ENCODE measurements around the gene MYH6. TPM values are rescaled to one million over a fixed set of nuclear protein-coding genes. Genes with fewer than 3 reads are reported as not detected.
"Not testable (repeated sequence)": the region's sequence is repeated elsewhere in the genome, so short reads cannot be mapped to it uniquely, and the experiment has no call there.

Gene MYH6
- total and polyA plus RNA-seq, 4 donors, result 0.05 to 0.17 (median 0.06) TPM; not detected in 1

GRCh38 chr14:23421594-23421993 lies 13.5 kb upstream of the MYH6 start:
- no peak overlapping the region for H3K9ac ChIP-seq (ENCODE audit: low read depth in 1 of 2, low read length in 2 of 2)
- H3K4me1 ChIP-seq (ENCODE audit: control insufficient read depth in 4 of 4, insufficient read depth in 4 of 4, low read length in 3 of 4), result no peaks in the 10 kb centered on the region
- no peaks in the 10 kb centered on the region for H3K9me3 ChIP-seq (ENCODE audit: control insufficient read depth in 4 of 4, low read length in 3 of 4)
- no peak overlapping the region for H3K27ac ChIP-seq (ENCODE audit: low read depth in 1 of 2, low read length in 2 of 2)
- H3K27me3 ChIP-seq (ENCODE audit: control insufficient read depth in 4 of 4, insufficient read depth in 4 of 4, low read length in 3 of 4), result peaks cover 0 to 4% (median 0%) of the 10 kb centered on the region in 4 donors
- H3K4me3 ChIP-seq (ENCODE audit: low read depth in 1 of 3, low read length in 3 of 3), result no peak overlapping the region
- TF ChIP-seq SP1 (IDR thresholded peaks at IDR 0.05) (no peak), RXRA (IDR thresholded peaks at IDR 0.05) (no peak), YY1 (IDR thresholded peaks at IDR 0.05) (no peak), HNF4G (IDR thresholded peaks at IDR 0.05) (no peak), FOXA1 (IDR thresholded peaks at IDR 0.05) (no peak), RAD21 (IDR thresholded peaks at IDR 0.05) (no peak), TAF1 (conservative IDR thresholded peaks at IDR 0.05) (no peak), ZBTB33 (IDR thresholded peaks at IDR 0.05) (no peak), GABPA (IDR thresholded peaks at IDR 0.05 in 1 of 2, conservative IDR thresholded peaks at IDR 0.05 in 1 of 2) (no peak), FOXA2 (IDR thresholded peaks at IDR 0.05) (no peak), NR2F2 (IDR thresholded peaks at IDR 0.05) (no peak), REST (IDR thresholded peaks at IDR 0.05) (no peak), JUND (IDR thresholded peaks at IDR 0.05) (no peak), ATF3 (IDR thresholded peaks at IDR 0.05) (no peak), CTCF (IDR thresholded peaks at IDR 0.05; ENCODE audit: low read depth, low read length, missing input control) (no peak), EGR1 (IDR thresholded peaks at IDR 0.05; ENCODE audit: low read depth in 2 of 2) (no peak), MAX (IDR thresholded peaks at IDR 0.05) (no peak), HNF4A (conservative IDR thresholded peaks at IDR 0.05) (no peak)
- no peaks in the 10 kb centered on the region for H3K36me3 ChIP-seq (ENCODE audit: control insufficient read depth in 4 of 4, insufficient read depth in 3 of 4, low read depth in 1 of 4, low read length in 3 of 4)
- DNase-seq (ENCODE audit: low spot score), result no peak

- not testable (repeated sequence) for DNase-seq (ENCODE audit: low spot score); H3K27me3 ChIP-seq (ENCODE audit: control insufficient read depth in 4 of 4, insufficient read depth in 4 of 4, low read length in 3 of 4); H3K4me1 ChIP-seq (ENCODE audit: control insufficient read depth in 4 of 4, insufficient read depth in 4 of 4, low read length in 3 of 4); H3K4me3 ChIP-seq (ENCODE audit: low read depth in 1 of 3, low read length in 3 of 3); H3K9ac ChIP-seq (ENCODE audit: low read depth in 1 of 2, low read length in 2 of 2); H3K36me3 ChIP-seq (ENCODE audit: control insufficient read depth in 4 of 4, insufficient read depth in 3 of 4, low read depth in 1 of 4, low read length in 3 of 4); H3K9me3 ChIP-seq (ENCODE audit: control insufficient read depth in 4 of 4, low read length in 3 of 4); H3K27ac ChIP-seq (ENCODE audit: low read depth in 1 of 2, low read length in 2 of 2)
- WGBS, result 72% methylated on average over 3 of the region's 17 CpGs
Observed at GRCh38 chr14:23419646-23420045, 11.6 kb upstream of the MYH6 start.

Data from liver (tissue), 9 donors.